Neural cell (in vitro differentiated cells): Measurements from ENCODE around the gene ZNF248. TPM values are rescaled to one million over a fixed set of nuclear protein-coding genes. Genes with fewer than 3 reads are reported as not detected.
"Not testable (repeated sequence)": the region's sequence is repeated elsewhere in the genome, so short reads cannot be mapped to it uniquely, and the experiment has no call there.

Experiments used
- H2AFZ ChIP-seq: fragments of 200-600, 300-800 bp; sonication (generic), shearing (Covaris generic); 2 replicates; pipeline ENCODE4 v1.6.0; 2014; ENCODE audit warnings: low read depth, mild to moderate bottlenecking, antibody characterized with exemption, low read length, moderate library complexity
- H3F3A ChIP-seq: fragments of 200-600 bp; shearing (Covaris generic); 2 replicates; pipeline ENCODE4 v1.6.1; 2016; ENCODE audit warnings: mild to moderate bottlenecking, moderate library complexity, mixed read lengths, antibody characterized with exemption, low read length; ENCODE audit not compliant: insufficient read depth, poor library complexity, severe bottlenecking
- H3K27ac ChIP-seq: fragments of 200-600, 300-800 bp; sonication (generic), shearing (Covaris generic); 2 replicates; pipeline ENCODE4 v1.5.1; 2014; ENCODE audit warnings: mild to moderate bottlenecking, low read length, moderate library complexity
- H3K27me3 ChIP-seq: fragments of 300-800, 200-600 bp; sonication (generic), shearing (Covaris generic); 2 replicates; pipeline ENCODE4 v1.6.0; 2014; ENCODE audit warnings: mild to moderate bottlenecking, low read depth, low read length, moderate library complexity; ENCODE audit not compliant: insufficient read depth
- H3K36me3 ChIP-seq: fragments of 300-800, 200-600 bp; sonication (generic), shearing (Covaris generic); 2 replicates; pipeline ENCODE4 v1.5.1; 2014; ENCODE audit warnings: mild to moderate bottlenecking, antibody characterized with exemption, low read length, moderate library complexity; ENCODE audit not compliant: insufficient read depth
- H3K4me2 ChIP-seq: fragments of 300-800, 200-600 bp; sonication (generic), shearing (Covaris generic); 2 replicates; pipeline ENCODE4 v1.6.0; 2014; ENCODE audit warnings: mild to moderate bottlenecking, low read length
- H3K4me3 ChIP-seq: fragments of 300-800, 200-600 bp; sonication (generic), shearing (Covaris generic); 2 replicates; pipeline ENCODE4 v1.5.1; 2014; ENCODE audit warnings: mild to moderate bottlenecking, low read length, moderate library complexity
- H3K79me2 ChIP-seq: fragments of 200-600 bp; shearing (Covaris generic); replicated peaks from 2 replicates; pipeline ENCODE4 v1.6.0; 2014; ENCODE audit warnings: mild to moderate bottlenecking, low read length, moderate library complexity; ENCODE audit not compliant: insufficient read depth
- H3K9ac ChIP-seq: fragments of 300-800, 200-600 bp; sonication (generic), shearing (Covaris generic); 2 replicates; pipeline ENCODE4 v1.6.1; 2016; ENCODE audit warnings: mild to moderate bottlenecking, low read length, mixed read lengths
- H3K9me2 ChIP-seq: fragments of 200-600 bp; shearing (Covaris generic); 2 replicates; pipeline ENCODE4 v1.6.1; 2016; ENCODE audit warnings: mild to moderate bottlenecking, low read length, mixed read lengths; ENCODE audit not compliant: insufficient read depth
- H3K9me3 ChIP-seq: fragments of 200-600, 300-800 bp; sonication (generic), shearing (Covaris generic); 2 replicates; pipeline ENCODE4 v1.6.1; 2016; ENCODE audit warnings: mild to moderate bottlenecking, mixed run types, low read length, moderate library complexity, mixed read lengths
- H4K20me1 ChIP-seq: fragments of 200-600 bp; shearing (Covaris generic); 2 replicates; pipeline ENCODE4 v1.6.1; 2016; ENCODE audit warnings: mild to moderate bottlenecking, mixed run types; ENCODE audit not compliant: insufficient read depth
- EP300 ChIP-seq: fragments of 450-650 bp; conservative IDR thresholded peaks from 2 replicates; pipeline ENCODE4 v1.6.1; 2014; ENCODE audit warnings: antibody characterized with exemption, mild to moderate bottlenecking, moderate library complexity; ENCODE audit not compliant: poor library complexity, severe bottlenecking
- EZH2 ChIP-seq: fragments of 200-600, 300-800 bp; shearing (Covaris generic), sonication (generic); IDR thresholded peaks from 2 replicates; pipeline ENCODE4 v1.6.1; 2014; ENCODE audit warnings: antibody characterized with exemption, low read length, borderline replicate concordance, mild to moderate bottlenecking; ENCODE audit not compliant: insufficient read depth, poor library complexity, severe bottlenecking
- MXI1 ChIP-seq: fragments of 450-650 bp; conservative IDR thresholded peaks from 2 replicates; pipeline ENCODE4 v1.6.1; 2014; ENCODE audit warnings: antibody characterized with exemption, mild to moderate bottlenecking; ENCODE audit not compliant: poor library complexity, severe bottlenecking
- POLR2AphosphoS5 ChIP-seq: IDR thresholded peaks from 2 replicates; pipeline ENCODE4 v1.6.1; 2012
- RAD21 ChIP-seq: fragments of 450-650 bp; conservative IDR thresholded peaks from 2 replicates; pipeline ENCODE4 v1.6.1; 2014; ENCODE audit warnings: antibody characterized with exemption, mild to moderate bottlenecking, moderate library complexity
- REST ChIP-seq: IDR thresholded peaks from 2 replicates; pipeline ENCODE4 v1.6.1; 2012; ENCODE audit warnings: borderline replicate concordance
- SMC3 ChIP-seq: fragments of 450-650 bp; conservative IDR thresholded peaks from 2 replicates; pipeline ENCODE4 v1.6.1; 2014; ENCODE audit warnings: antibody characterized with exemption, mild to moderate bottlenecking, moderate library complexity; ENCODE audit not compliant: poor library complexity
- TAF1 ChIP-seq: IDR thresholded peaks from 2 replicates; pipeline ENCODE4 v1.6.1; 2012; ENCODE audit warnings: low read depth
- polyA plus RNA-seq: library from polyadenylated mRNA; depleted of rRNA; stranded (reverse); fragments of >200 nt; gene quantifications from 2 replicates; pipeline ENCODE4 v1.2.3, GENCODE V29; 2014
- TF ChIP-seq, protein P1 (sequence below): fragments of 450-650 bp; IDR thresholded peaks from 2 replicates; pipeline ENCODE4 v1.5.1; 2014; ENCODE audit warnings: antibody characterized with exemption, mild to moderate bottlenecking, moderate library complexity; ENCODE audit not compliant: poor library complexity, severe bottlenecking

ZNF248 gene
- polyA plus RNA-seq, 1 donor from 2014 or later: 0.24 TPM

DNA sequence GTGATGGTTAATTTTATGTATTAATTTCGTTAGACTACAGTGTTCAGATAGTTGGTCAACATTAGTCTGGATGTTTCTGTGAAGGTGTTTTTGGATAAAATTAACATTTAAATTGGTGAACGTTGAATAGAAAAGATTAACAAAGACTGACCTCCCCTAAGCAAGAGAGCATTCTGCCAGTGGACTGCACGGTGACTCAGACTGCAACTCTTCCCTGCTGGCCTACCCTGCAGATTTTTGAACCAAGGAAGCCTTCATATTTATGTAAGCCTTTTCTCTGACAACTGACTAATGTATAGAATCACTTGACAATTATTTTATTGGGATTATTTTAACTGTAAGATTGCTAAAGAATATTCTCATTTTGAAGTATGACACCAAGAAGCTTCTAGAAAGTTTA, 7.9 kb upstream of the ZNF248 start:
- H3K36me3 ChIP-seq: no peaks in the 10 kb centered on the region
- no peak overlapping the region for H3K27ac ChIP-seq
- H3K4me3 ChIP-seq: no peak overlapping the region
- H3F3A ChIP-seq: no peaks in the 10 kb centered on the region
- H3K79me2 ChIP-seq: no peaks in the 10 kb centered on the region
- TF ChIP-seq MXI1 (no peak), EP300 (no peak), RAD21 (no peak), TAF1 (no peak), EZH2 (no peak), REST (no peak), SMC3 (no peak), POLR2AphosphoS5 (no peak)
- TF ChIP-seq, protein P1, sequence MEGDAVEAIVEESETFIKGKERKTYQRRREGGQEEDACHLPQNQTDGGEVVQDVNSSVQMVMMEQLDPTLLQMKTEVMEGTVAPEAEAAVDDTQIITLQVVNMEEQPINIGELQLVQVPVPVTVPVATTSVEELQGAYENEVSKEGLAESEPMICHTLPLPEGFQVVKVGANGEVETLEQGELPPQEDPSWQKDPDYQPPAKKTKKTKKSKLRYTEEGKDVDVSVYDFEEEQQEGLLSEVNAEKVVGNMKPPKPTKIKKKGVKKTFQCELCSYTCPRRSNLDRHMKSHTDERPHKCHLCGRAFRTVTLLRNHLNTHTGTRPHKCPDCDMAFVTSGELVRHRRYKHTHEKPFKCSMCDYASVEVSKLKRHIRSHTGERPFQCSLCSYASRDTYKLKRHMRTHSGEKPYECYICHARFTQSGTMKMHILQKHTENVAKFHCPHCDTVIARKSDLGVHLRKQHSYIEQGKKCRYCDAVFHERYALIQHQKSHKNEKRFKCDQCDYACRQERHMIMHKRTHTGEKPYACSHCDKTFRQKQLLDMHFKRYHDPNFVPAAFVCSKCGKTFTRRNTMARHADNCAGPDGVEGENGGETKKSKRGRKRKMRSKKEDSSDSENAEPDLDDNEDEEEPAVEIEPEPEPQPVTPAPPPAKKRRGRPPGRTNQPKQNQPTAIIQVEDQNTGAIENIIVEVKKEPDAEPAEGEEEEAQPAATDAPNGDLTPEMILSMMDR: no peak
- H3K9me3 ChIP-seq: peaks cover 16% of the 10 kb centered on the region
- no peaks in the 10 kb centered on the region for H3K9me2 ChIP-seq
- no peaks in the 10 kb centered on the region for H4K20me1 ChIP-seq
- no peaks in the 10 kb centered on the region for H3K27me3 ChIP-seq
- no peak overlapping the region for H2AFZ ChIP-seq
- H3K9ac ChIP-seq: no peak overlapping the region
- H3K4me2 ChIP-seq: no peak overlapping the region

DNA sequence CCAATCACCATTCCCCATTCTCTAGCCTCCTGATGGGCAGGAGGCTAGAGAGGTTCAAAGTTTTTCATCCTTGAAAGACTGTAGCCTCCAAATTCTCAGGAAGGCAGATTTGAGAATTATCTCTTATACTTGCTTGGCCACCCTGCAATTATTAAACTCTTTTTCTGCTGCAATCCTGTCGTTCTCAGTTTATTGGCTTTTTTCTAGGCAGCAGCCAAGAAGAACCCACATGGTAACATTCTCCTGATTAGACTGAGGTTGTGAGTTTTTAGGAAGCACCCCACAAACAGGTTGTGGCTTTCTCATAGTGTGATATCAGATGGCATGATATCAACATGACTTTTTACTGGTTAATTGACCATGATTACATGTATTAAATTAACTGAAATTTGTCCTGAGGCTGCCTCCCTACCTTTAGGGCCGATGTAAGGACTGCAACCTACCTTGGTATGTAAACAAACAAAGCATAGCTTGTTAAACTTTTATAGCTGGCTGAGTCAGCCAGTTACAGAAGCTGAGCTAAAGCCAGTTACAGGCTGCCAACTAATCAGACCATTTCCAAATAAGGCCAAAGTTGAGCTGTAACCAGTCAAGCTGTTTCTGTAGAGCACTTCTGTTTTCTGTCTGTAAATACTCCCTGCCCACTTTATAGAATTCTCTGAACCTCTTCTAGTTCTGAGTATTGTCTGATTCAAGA, 3.2 kb upstream of the ZNF248 start:
- Histone ChIP-seq H3F3A (no peaks in the 10 kb centered on the region), H3K27me3 (no peaks in the 10 kb centered on the region), H3K9me3 (peaks cover 11% of the 10 kb centered on the region), H3K9me2 (no peaks in the 10 kb centered on the region), H3K4me3 (no peak overlapping the region), H2AFZ (no peak overlapping the region), H3K9ac (no peak overlapping the region), H3K27ac (no peak overlapping the region), H4K20me1 (no peaks in the 10 kb centered on the region), H3K79me2 (no peaks in the 10 kb centered on the region), H3K36me3 (no peaks in the 10 kb centered on the region), H3K4me2 (no peak overlapping the region)
- TF ChIP-seq EP300: no peak
- no peak for TF ChIP-seq POLR2AphosphoS5
- no peak for TF ChIP-seq REST
- no peak for TF ChIP-seq TAF1
- TF ChIP-seq MXI1: no peak
- TF ChIP-seq, protein P1: no peak
- no peak for TF ChIP-seq EZH2
- TF ChIP-seq RAD21: no peak
- TF ChIP-seq SMC3: no peak

DNA sequence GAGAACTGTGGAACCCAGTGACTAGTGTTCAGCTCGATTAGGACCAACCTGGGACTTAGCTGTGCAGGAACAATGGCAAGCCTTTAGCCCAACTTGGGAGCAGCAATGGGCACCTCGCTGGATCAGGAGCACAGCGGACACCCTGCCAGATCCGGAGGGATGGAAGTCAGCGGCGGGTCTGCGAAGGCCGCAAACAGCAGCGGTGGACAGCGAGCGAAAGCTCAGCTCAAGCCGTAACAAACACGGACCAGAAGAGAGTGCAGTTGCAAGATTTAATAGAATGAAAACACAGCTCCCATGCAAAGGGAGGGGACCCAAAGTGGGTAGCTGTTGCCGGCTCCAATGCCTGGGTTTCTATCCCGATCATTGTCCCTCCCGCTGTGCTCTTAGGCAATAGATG, 1.9 kb upstream of the ZNF248 start:
- not testable (repeated sequence) for H3K4me2 ChIP-seq, H3K9me2 ChIP-seq

More for the DNA sequence above, 1.9 kb upstream of the ZNF248 start:
- not testable (repeated sequence) for H3K27me3 ChIP-seq, H2AFZ ChIP-seq, H4K20me1 ChIP-seq, H3F3A ChIP-seq, H3K36me3 ChIP-seq, H3K27ac ChIP-seq, H3K4me3 ChIP-seq, H3K79me2 ChIP-seq, H3K9ac ChIP-seq
- H3K9me3 ChIP-seq: peaks cover 11% of the 10 kb centered on the region
